ENCODE results near the gene ADGRB3.

DNA sequence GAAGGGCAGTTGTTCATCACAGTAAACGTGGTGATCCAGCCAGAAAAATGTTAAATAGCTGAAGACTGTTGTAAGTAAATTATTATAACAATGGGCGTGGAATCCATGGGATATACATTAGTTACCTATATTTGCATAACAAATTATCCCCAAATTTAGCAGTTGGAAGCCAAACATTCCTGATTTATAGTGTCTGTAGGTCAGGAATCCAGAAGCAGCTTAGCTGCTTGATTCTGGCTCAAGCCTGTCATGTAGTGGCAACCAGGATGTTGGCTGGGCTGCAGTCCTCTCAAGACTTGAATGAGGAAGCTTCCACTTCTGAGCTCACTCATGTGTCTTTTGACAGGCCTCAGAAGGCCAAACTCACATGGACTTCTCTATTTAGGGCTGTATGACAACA is 6.9 kb upstream of the ADGRB3 start:
- TF ChIP-seq, protein P1, sequence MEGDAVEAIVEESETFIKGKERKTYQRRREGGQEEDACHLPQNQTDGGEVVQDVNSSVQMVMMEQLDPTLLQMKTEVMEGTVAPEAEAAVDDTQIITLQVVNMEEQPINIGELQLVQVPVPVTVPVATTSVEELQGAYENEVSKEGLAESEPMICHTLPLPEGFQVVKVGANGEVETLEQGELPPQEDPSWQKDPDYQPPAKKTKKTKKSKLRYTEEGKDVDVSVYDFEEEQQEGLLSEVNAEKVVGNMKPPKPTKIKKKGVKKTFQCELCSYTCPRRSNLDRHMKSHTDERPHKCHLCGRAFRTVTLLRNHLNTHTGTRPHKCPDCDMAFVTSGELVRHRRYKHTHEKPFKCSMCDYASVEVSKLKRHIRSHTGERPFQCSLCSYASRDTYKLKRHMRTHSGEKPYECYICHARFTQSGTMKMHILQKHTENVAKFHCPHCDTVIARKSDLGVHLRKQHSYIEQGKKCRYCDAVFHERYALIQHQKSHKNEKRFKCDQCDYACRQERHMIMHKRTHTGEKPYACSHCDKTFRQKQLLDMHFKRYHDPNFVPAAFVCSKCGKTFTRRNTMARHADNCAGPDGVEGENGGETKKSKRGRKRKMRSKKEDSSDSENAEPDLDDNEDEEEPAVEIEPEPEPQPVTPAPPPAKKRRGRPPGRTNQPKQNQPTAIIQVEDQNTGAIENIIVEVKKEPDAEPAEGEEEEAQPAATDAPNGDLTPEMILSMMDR (conservative IDR thresholded peaks at IDR 0.05; ENCODE audit: low read depth, low read length), result no peak
- no peak for TF ChIP-seq EZH2 (IDR thresholded peaks at IDR 0.05; ENCODE audit: borderline replicate concordance, low read depth, low read length, poor library complexity, severe bottlenecking)

Measured in A673 (cell line).